ENCODE measurements around the gene NPPC. TPM values are rescaled to one million over a fixed set of nuclear protein-coding genes. Genes with fewer than 3 reads are reported as not detected.

Gene NPPC
- total RNA-seq, 1 experiment from 2014 or later = not detected

- Histone ChIP-seq H3K4me2 (no peak overlapping the region), H4K20me1 (ENCODE audit: insufficient read depth) (no peaks in the 10 kb centered on the region), H3K27ac (no peak overlapping the region), H3K79me2 (ENCODE audit: low read depth) (no peaks in the 10 kb centered on the region), H3K9me2 (ENCODE audit: insufficient read depth) (no peaks in the 10 kb centered on the region), H3K4me1 (replicated peaks; ENCODE audit: insufficient read depth) (no peaks in the 10 kb centered on the region), H3K27me3 (ENCODE audit: insufficient read depth, low read depth) (peaks cover 21% of the 10 kb centered on the region; the same call in 1 of the 2 replicates), H2AFZ (no peak overlapping the region), H3K4me3 (no peak overlapping the region), H3K9me3 (ENCODE audit: insufficient read depth, low read depth) (no peaks in the 10 kb centered on the region), H3F3A (ENCODE audit: insufficient read depth, low read depth) (no peaks in the 10 kb centered on the region), H3K36me3 (ENCODE audit: low read depth) (no peaks in the 10 kb centered on the region)
- intact Hi-C loops (cut with micrococcal nuclease; ENCODE audit: unreplicated experiment) = no loop called here
- ChIA-PET POLR2A (ENCODE audit: unreplicated experiment) (interaction anchor here (0.6 kb wide), 1 partner anchor 18 kb away, joined by 4 read pairs; no protein-coding TSS in a partner anchor), CTCF (no interaction called here)
- no peak for TF ChIP-seq EZH2 (IDR thresholded peaks at IDR 0.05; ENCODE audit: low read depth)
- no peak for TF ChIP-seq CTCF (conservative IDR thresholded peaks at IDR 0.05)
- no peak for DNase-seq
- no TSS peak for BruUV-seq (replicated peaks)
Measured at GRCh38 chr2:231922311-231923009, 3.7 kb downstream of the NPPC start.

GRCh38 chr2:231920795-231921194, 5.4 kb downstream of the NPPC start:
- no TSS peak for BruUV-seq (replicated peaks)
- DNase-seq = no peak
- H3K79me2 ChIP-seq (ENCODE audit: low read depth) = no peaks in the 10 kb centered on the region
- intact Hi-C loops (cut with micrococcal nuclease; ENCODE audit: unreplicated experiment) = no loop called here
- POLR2A ChIA-PET (ENCODE audit: unreplicated experiment) = no interaction called here
- no peaks in the 10 kb centered on the region for H3K4me1 ChIP-seq (replicated peaks; ENCODE audit: insufficient read depth)
- no peaks in the 10 kb centered on the region for H4K20me1 ChIP-seq (ENCODE audit: insufficient read depth)
- no peaks in the 10 kb centered on the region for H3K9me3 ChIP-seq (ENCODE audit: insufficient read depth, low read depth)
- H3K4me3 ChIP-seq = no peak overlapping the region
- H3K27ac ChIP-seq = no peak overlapping the region
- H3F3A ChIP-seq (ENCODE audit: insufficient read depth, low read depth) = no peaks in the 10 kb centered on the region
- no peaks in the 10 kb centered on the region for H3K9me2 ChIP-seq (ENCODE audit: insufficient read depth)
- H3K27me3 ChIP-seq (ENCODE audit: insufficient read depth, low read depth) = peaks cover 19% of the 10 kb centered on the region; the same call in 1 of the 2 replicates
- H3K4me2 ChIP-seq = no peak overlapping the region
- CTCF ChIA-PET = interaction anchor here (0.6 kb wide), 1 partner anchor 526 kb away, joined by 4 read pairs; no protein-coding TSS in a partner anchor
- H3K36me3 ChIP-seq (ENCODE audit: low read depth) = no peaks in the 10 kb centered on the region
- no peak overlapping the region for H2AFZ ChIP-seq
- no peak for TF ChIP-seq EZH2 (IDR thresholded peaks at IDR 0.05; ENCODE audit: low read depth)
- no peak for TF ChIP-seq CTCF (conservative IDR thresholded peaks at IDR 0.05)

GRCh38 chr2:231920366-231920765, 5.8 kb downstream of the NPPC start:
- DNase-seq = no peak
- CTCF ChIA-PET = interaction anchor here (0.6 kb wide), 1 partner anchor 527 kb away, joined by 4 read pairs; no protein-coding TSS in a partner anchor
- Histone ChIP-seq H3K27ac (no peak overlapping the region), H3K4me3 (no peak overlapping the region), H2AFZ (no peak overlapping the region), H3K4me1 (replicated peaks; ENCODE audit: insufficient read depth) (no peaks in the 10 kb centered on the region), H3F3A (ENCODE audit: insufficient read depth, low read depth) (no peaks in the 10 kb centered on the region), H3K9me2 (ENCODE audit: insufficient read depth) (no peaks in the 10 kb centered on the region), H3K79me2 (ENCODE audit: low read depth) (no peaks in the 10 kb centered on the region), H3K36me3 (ENCODE audit: low read depth) (no peaks in the 10 kb centered on the region), H3K4me2 (no peak overlapping the region), H4K20me1 (ENCODE audit: insufficient read depth) (no peaks in the 10 kb centered on the region), H3K9me3 (ENCODE audit: insufficient read depth, low read depth) (no peaks in the 10 kb centered on the region), H3K27me3 (ENCODE audit: insufficient read depth, low read depth) (peaks cover 19% of the 10 kb centered on the region; the same call in 1 of the 2 replicates)
- intact Hi-C loops (cut with micrococcal nuclease; ENCODE audit: unreplicated experiment) = no loop called here
- no TSS peak for BruUV-seq (replicated peaks)
- TF ChIP-seq EZH2 (IDR thresholded peaks at IDR 0.05; ENCODE audit: low read depth) = no peak
- no peak for TF ChIP-seq CTCF (conservative IDR thresholded peaks at IDR 0.05)
- POLR2A ChIA-PET (ENCODE audit: unreplicated experiment) = no interaction called here

Data from PC-9 (cell line).